ENCODE results near the gene SEC22A.

The SEC22A gene

GRCh38 chr3:123262226-123262625 lies 60.5 kb downstream of the SEC22A start:
- DNase-seq (ENCODE audit: low read depth in 1 of 2, low spot score in 1 of 2) = no peak

GRCh38 chr3:123262868-123263267 lies 61.1 kb downstream of the SEC22A start:
- DNase-seq (ENCODE audit: low read depth in 1 of 2, low spot score in 1 of 2) = no peak

- no peak for DNase-seq (ENCODE audit: low read depth in 1 of 2, low spot score in 1 of 2)
These were observed 62.2 kb downstream of the SEC22A start for GRCh38 chr3:123263941-123264340.

GRCh38 chr3:123267821-123268220 lies 66.1 kb downstream of the SEC22A start:
- DNase-seq (ENCODE audit: low read depth in 1 of 2, low spot score in 1 of 2) = no peak

- no peak for DNase-seq (ENCODE audit: low read depth in 1 of 2, low spot score in 1 of 2)
These were observed 69.1 kb downstream of the SEC22A start for GRCh38 chr3:123270818-123271217.

- no peak for DNase-seq (ENCODE audit: low read depth in 1 of 2, low spot score in 1 of 2)
These were observed 69.9 kb downstream of the SEC22A start for GRCh38 chr3:123271466-123272159.

- no peak for DNase-seq (ENCODE audit: low read depth in 1 of 2, low spot score in 1 of 2)
These were observed 70.8 kb downstream of the SEC22A start for GRCh38 chr3:123272547-123272946.

GRCh38 chr3:123275691-123276090 lies 73.9 kb downstream of the SEC22A start:
- no peak for DNase-seq (ENCODE audit: low read depth in 1 of 2, low spot score in 1 of 2)

- DNase-seq (ENCODE audit: low read depth in 1 of 2, low spot score in 1 of 2) = no peak
These were observed 74.7 kb downstream of the SEC22A start for GRCh38 chr3:123276346-123277006.

- DNase-seq (ENCODE audit: low read depth in 1 of 2, low spot score in 1 of 2) = no peak
These were observed 75.4 kb downstream of the SEC22A start for GRCh38 chr3:123277106-123277505.

- no peak for DNase-seq (ENCODE audit: low read depth in 1 of 2, low spot score in 1 of 2)
These were observed 76.7 kb downstream of the SEC22A start for GRCh38 chr3:123278446-123278845.

GRCh38 chr3:123279121-123279520 lies 77.4 kb downstream of the SEC22A start:
- no peak for DNase-seq (ENCODE audit: low read depth in 1 of 2, low spot score in 1 of 2)

- DNase-seq (ENCODE audit: low read depth in 1 of 2, low spot score in 1 of 2) = no peak
These were observed 79.7 kb downstream of the SEC22A start for GRCh38 chr3:123281406-123281805.

- no peak for DNase-seq (ENCODE audit: low read depth in 1 of 2, low spot score in 1 of 2)
These were observed 80.2 kb downstream of the SEC22A start for GRCh38 chr3:123281929-123282328.

GRCh38 chr3:123282461-123282860 lies 80.7 kb downstream of the SEC22A start:
- no peak for DNase-seq (ENCODE audit: low read depth in 1 of 2, low spot score in 1 of 2)

GRCh38 chr3:123283074-123283473 lies 81.3 kb downstream of the SEC22A start:
- no peak for DNase-seq (ENCODE audit: low read depth in 1 of 2, low spot score in 1 of 2)

- no peak for DNase-seq (ENCODE audit: low read depth in 1 of 2, low spot score in 1 of 2)
These were observed 82.1 kb downstream of the SEC22A start for GRCh38 chr3:123283657-123284398.

- DNase-seq (ENCODE audit: low read depth in 1 of 2, low spot score in 1 of 2) = no peak
These were observed 82.8 kb downstream of the SEC22A start for GRCh38 chr3:123284399-123285010.

- DNase-seq (ENCODE audit: low read depth in 1 of 2, low spot score in 1 of 2) = no peak
These were observed 83.3 kb downstream of the SEC22A start for GRCh38 chr3:123285066-123285465.

GRCh38 chr3:123285479-123285878 lies 83.7 kb downstream of the SEC22A start:
- no peak for DNase-seq (ENCODE audit: low read depth in 1 of 2, low spot score in 1 of 2)

GRCh38 chr3:123285931-123286307 lies 84.2 kb downstream of the SEC22A start:
- DNase-seq (ENCODE audit: low read depth in 1 of 2, low spot score in 1 of 2) = no peak
